Measurements from ENCODE around the gene MPZL2. TPM values are rescaled to one million over a fixed set of nuclear protein-coding genes. Genes with fewer than 3 reads are reported as not detected.

The MPZL2 gene
- total and polyA plus RNA-seq, 12 donors, result 0.48 to 14.9 (median 5.1) TPM

GRCh38 chr11:118212131-118212725 is 51.9 kb downstream of the MPZL2 start:
- intact Hi-C loops (cut with DNase I), result no loop called here
- Histone ChIP-seq H3K4me1 (replicated peaks in 1 of 2) (no peaks in the 10 kb centered on the region), H3K4me3 (no peak overlapping the region), H3K27me3 (peaks cover 13% of the 10 kb centered on the region), H3K9me3 (replicated peaks in 1 of 3) (no peaks in the 10 kb centered on the region), H3K27ac (no peak overlapping the region), H3K36me3 (replicated peaks in 1 of 2) (no peaks in the 10 kb centered on the region)
- no peak for DNase-seq
- TF ChIP-seq CTCF (IDR thresholded peaks at IDR 0.05) (no peak), POLR2A (IDR thresholded peaks at IDR 0.05) (no peak)
- 69 to 73% (median 71%) methylated on average over 7 of the region's 7 CpGs for WGBS, 4 donors

- H3K4me3 ChIP-seq, result no peak overlapping the region
- no peak for DNase-seq
- intact Hi-C loops (cut with DNase I), result no loop called here
- H3K27ac ChIP-seq, result no peak overlapping the region
- no peaks in the 10 kb centered on the region for H3K36me3 ChIP-seq (replicated peaks in 1 of 2)
- no peaks in the 10 kb centered on the region for H3K4me1 ChIP-seq (replicated peaks in 1 of 2)
- peaks cover 13% of the 10 kb centered on the region for H3K27me3 ChIP-seq
- 45 to 63% (median 47%) methylated on average over 6 of the region's 6 CpGs for WGBS, 4 donors
- TF ChIP-seq POLR2A (IDR thresholded peaks at IDR 0.05) (no peak), CTCF (IDR thresholded peaks at IDR 0.05) (no peak)
- no peaks in the 10 kb centered on the region for H3K9me3 ChIP-seq (replicated peaks in 1 of 3)
Observed at GRCh38 chr11:118211006-118211405, 53.1 kb downstream of the MPZL2 start.

GRCh38 chr11:118210323-118210722 is 53.8 kb downstream of the MPZL2 start:
- Histone ChIP-seq H3K4me1 (replicated peaks in 1 of 2) (no peaks in the 10 kb centered on the region), H3K27ac (no peak overlapping the region), H3K27me3 (peaks cover 13% of the 10 kb centered on the region), H3K9me3 (replicated peaks in 1 of 3) (no peaks in the 10 kb centered on the region), H3K36me3 (replicated peaks in 1 of 2) (no peaks in the 10 kb centered on the region), H3K4me3 (no peak overlapping the region)
- WGBS, 4 donors, result 83 to 85% (median 83%) methylated on average over 7 of the region's 7 CpGs
- TF ChIP-seq CTCF (IDR thresholded peaks at IDR 0.05) (no peak), POLR2A (IDR thresholded peaks at IDR 0.05) (no peak)
- no peak for DNase-seq
- intact Hi-C loops (cut with DNase I), result no loop called here

- H3K4me1 ChIP-seq (replicated peaks in 1 of 2), result no peaks in the 10 kb centered on the region
- no peak overlapping the region for H3K4me3 ChIP-seq
- H3K27ac ChIP-seq, result no peak overlapping the region
- no peaks in the 10 kb centered on the region for H3K36me3 ChIP-seq (replicated peaks in 1 of 2)
- intact Hi-C loops (cut with DNase I), result no loop called here
- WGBS, 4 donors, result 64 to 81% (median 73%) methylated on average over 3 of the region's 3 CpGs
- no peak for TF ChIP-seq POLR2A (IDR thresholded peaks at IDR 0.05)
- TF ChIP-seq CTCF (IDR thresholded peaks at IDR 0.05), result no peak
- no peak for DNase-seq
- no peaks in the 10 kb centered on the region for H3K9me3 ChIP-seq (replicated peaks in 1 of 3)
- peaks cover 13% of the 10 kb centered on the region for H3K27me3 ChIP-seq
Observed at GRCh38 chr11:118209033-118209432, 55.1 kb downstream of the MPZL2 start.

All from adrenal gland (tissue), 12 donors.